ENCODE data around the gene TTPAL. TPM values are rescaled to one million over a fixed set of nuclear protein-coding genes. Genes with fewer than 3 reads are reported as not detected.

Gene TTPAL
- total RNA-seq, 2 experiments from 2014 or later: 9.0 to 9.9 TPM

DNA sequence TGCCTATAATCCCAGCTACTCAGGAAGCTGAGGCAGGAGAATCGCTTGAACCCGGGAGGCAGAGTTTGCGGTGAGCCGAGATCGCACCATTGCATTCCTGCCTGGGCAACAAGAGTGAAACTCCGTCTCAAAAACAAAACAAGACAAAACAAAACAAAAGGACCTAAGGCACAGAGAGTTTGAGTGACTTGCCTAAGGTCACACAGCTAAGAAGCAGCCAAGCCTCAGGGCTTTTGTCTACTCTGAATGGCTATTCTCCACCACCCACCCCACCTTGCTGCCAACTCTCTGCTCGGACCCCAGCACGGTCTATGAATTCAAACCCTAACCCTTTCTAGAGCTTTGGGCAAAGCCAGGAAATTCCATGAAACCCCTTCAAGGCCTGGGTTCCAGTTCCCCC lies 19.1 kb upstream of the TTPAL start:
- ChIA-PET POLR2A (no interaction called here), CTCF (no interaction called here)
- Mint-ChIP-seq H3K36me3 (ENCODE audit: low read depth) (no peaks in the 10 kb centered on the region), H3K4me3 (no peak overlapping the region), H3K27ac (no peak overlapping the region), H3K4me1 (ENCODE audit: low read depth) (no peaks in the 10 kb centered on the region), H3K27me3 (peaks cover 4% of the 10 kb centered on the region), H3K9me3 (no peaks in the 10 kb centered on the region)
- intact Hi-C loops (cut with DNase I, micrococcal nuclease): no loop called here
- no peak overlapping the region for H3K27ac ChIP-seq (ENCODE audit: low read depth in 1 of 2, low read length in 2 of 2)
- no peaks in the 10 kb centered on the region for H3K4me1 ChIP-seq (ENCODE audit: insufficient read depth, low read length)
- H3K27me3 ChIP-seq (ENCODE audit: control insufficient read depth in 1 of 2, insufficient read depth in 2 of 2, low read length in 2 of 2): no peaks in the 10 kb centered on the region
- DNase-seq (no peak), ATAC-seq (ENCODE audit: poor library complexity) (no peak)
- no peaks in the 10 kb centered on the region for H3K36me3 ChIP-seq (ENCODE audit: insufficient read depth, low read length)
- H3K9me3 ChIP-seq (ENCODE audit: control insufficient read depth in 1 of 2, insufficient read depth in 1 of 2, low read length in 2 of 2): no peaks in the 10 kb centered on the region
- no peak overlapping the region for H3K4me3 ChIP-seq (ENCODE audit: low read length)
- TF ChIP-seq, protein P1, sequence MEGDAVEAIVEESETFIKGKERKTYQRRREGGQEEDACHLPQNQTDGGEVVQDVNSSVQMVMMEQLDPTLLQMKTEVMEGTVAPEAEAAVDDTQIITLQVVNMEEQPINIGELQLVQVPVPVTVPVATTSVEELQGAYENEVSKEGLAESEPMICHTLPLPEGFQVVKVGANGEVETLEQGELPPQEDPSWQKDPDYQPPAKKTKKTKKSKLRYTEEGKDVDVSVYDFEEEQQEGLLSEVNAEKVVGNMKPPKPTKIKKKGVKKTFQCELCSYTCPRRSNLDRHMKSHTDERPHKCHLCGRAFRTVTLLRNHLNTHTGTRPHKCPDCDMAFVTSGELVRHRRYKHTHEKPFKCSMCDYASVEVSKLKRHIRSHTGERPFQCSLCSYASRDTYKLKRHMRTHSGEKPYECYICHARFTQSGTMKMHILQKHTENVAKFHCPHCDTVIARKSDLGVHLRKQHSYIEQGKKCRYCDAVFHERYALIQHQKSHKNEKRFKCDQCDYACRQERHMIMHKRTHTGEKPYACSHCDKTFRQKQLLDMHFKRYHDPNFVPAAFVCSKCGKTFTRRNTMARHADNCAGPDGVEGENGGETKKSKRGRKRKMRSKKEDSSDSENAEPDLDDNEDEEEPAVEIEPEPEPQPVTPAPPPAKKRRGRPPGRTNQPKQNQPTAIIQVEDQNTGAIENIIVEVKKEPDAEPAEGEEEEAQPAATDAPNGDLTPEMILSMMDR (IDR thresholded peaks at IDR 0.05): no peak

DNA sequence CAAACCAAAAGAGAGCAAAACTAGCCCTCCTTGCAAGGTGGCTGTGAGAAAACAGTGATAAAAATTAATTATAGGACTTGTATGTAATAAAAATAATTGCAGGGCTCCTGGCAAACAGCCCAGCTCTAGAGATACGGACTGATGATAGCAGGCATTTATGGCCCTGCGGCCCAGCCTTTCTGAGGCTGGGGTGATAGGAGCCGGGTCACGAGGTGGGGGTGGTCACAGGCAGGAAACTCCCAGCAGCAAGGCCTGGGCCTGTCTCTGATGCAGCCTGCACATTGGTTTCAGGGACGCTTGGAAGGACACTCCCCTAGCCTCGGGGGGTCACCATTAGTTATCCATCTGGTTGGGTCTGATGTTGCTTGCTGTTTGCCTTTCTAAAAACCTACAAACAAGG lies 18.7 kb upstream of the TTPAL start:
- Mint-ChIP-seq H3K4me3 (no peak overlapping the region), H3K27me3 (peaks cover under 1% of the 10 kb centered on the region), H3K27ac (no peak overlapping the region), H3K9me3 (no peaks in the 10 kb centered on the region), H3K36me3 (ENCODE audit: low read depth) (no peaks in the 10 kb centered on the region), H3K4me1 (ENCODE audit: low read depth) (no peaks in the 10 kb centered on the region)
- H3K27me3 ChIP-seq (ENCODE audit: control insufficient read depth in 1 of 2, insufficient read depth in 2 of 2, low read length in 2 of 2): no peaks in the 10 kb centered on the region
- no peaks in the 10 kb centered on the region for H3K9me3 ChIP-seq (ENCODE audit: control insufficient read depth in 1 of 2, insufficient read depth in 1 of 2, low read length in 2 of 2)
- intact Hi-C loops (cut with DNase I, micrococcal nuclease): no loop called here
- ChIA-PET CTCF (no interaction called here), POLR2A (no interaction called here)
- H3K27ac ChIP-seq (ENCODE audit: low read depth in 1 of 2, low read length in 2 of 2): no peak overlapping the region
- H3K4me1 ChIP-seq (ENCODE audit: insufficient read depth, low read length): no peaks in the 10 kb centered on the region
- no peak for ATAC-seq (ENCODE audit: poor library complexity)
- H3K36me3 ChIP-seq (ENCODE audit: insufficient read depth, low read length): no peaks in the 10 kb centered on the region
- DNase-seq: no peak
- no peak overlapping the region for H3K4me3 ChIP-seq (ENCODE audit: low read length)
- TF ChIP-seq, protein P1 (IDR thresholded peaks at IDR 0.05): no peak

DNA sequence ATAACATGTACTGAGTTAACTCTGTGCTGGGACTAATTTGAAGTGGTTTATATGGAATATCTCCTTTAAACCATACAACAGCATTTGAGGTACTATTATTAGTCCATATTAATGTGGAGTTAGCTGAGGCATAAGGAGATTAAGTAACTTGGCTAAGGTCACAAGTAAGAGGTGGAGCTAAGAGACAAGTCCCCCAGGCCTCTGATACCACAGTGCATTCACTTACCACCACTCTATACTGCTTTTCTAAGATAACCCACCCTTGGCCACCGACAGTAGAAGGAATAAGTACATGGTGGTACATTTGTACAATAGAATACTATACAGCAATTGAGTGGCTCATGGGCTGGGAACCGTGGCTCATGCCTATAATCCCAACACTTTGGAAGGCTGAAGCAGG lies 16.4 kb upstream of the TTPAL start:
- Mint-ChIP-seq H3K4me1 (ENCODE audit: low read depth) (no peaks in the 10 kb centered on the region), H3K27me3 (no peaks in the 10 kb centered on the region), H3K9me3 (no peaks in the 10 kb centered on the region), H3K36me3 (ENCODE audit: low read depth) (no peaks in the 10 kb centered on the region), H3K4me3 (no peak overlapping the region), H3K27ac (no peak overlapping the region)
- Histone ChIP-seq H3K4me3 (ENCODE audit: low read length) (no peak overlapping the region), H3K36me3 (ENCODE audit: insufficient read depth, low read length) (no peaks in the 10 kb centered on the region), H3K9me3 (ENCODE audit: control insufficient read depth in 1 of 2, insufficient read depth in 1 of 2, low read length in 2 of 2) (no peaks in the 10 kb centered on the region), H3K27ac (ENCODE audit: low read depth in 1 of 2, low read length in 2 of 2) (no peak overlapping the region), H3K27me3 (ENCODE audit: control insufficient read depth in 1 of 2, insufficient read depth in 2 of 2, low read length in 2 of 2) (no peaks in the 10 kb centered on the region), H3K4me1 (ENCODE audit: insufficient read depth, low read length) (no peaks in the 10 kb centered on the region)
- ChIA-PET POLR2A (no interaction called here), CTCF (no interaction called here)
- DNase-seq: no peak
- TF ChIP-seq, protein P1 (IDR thresholded peaks at IDR 0.05): no peak
- intact Hi-C loops (cut with DNase I, micrococcal nuclease): no loop called here
- no peak for ATAC-seq (ENCODE audit: poor library complexity)
